Neutrophil (primary cell): ENCODE results near the gene NSFL1C.

Experiments used
- H3K27ac ChIP-seq: fragments of 200-600 bp; sonication (generic); 2 replicates; pipeline ENCODE4 v1.5.1; 2016; ENCODE audit warnings: mild to moderate bottlenecking, moderate library complexity
- H3K27me3 ChIP-seq: fragments of 200-600 bp; sonication (generic); 2 replicates; pipeline ENCODE4 v1.6.0; 2016; ENCODE audit warnings: mild to moderate bottlenecking
- H3K36me3 ChIP-seq: fragments of 200-600 bp; sonication (generic); 2 replicates; pipeline ENCODE4 v1.5.1; 2017
- H3K4me1 ChIP-seq, 2 experiments: fragments of 200-600 bp in 1 of 2; sonication (generic) in 1 of 2; 1 replicate in 1 of 2; 2 replicates in 1 of 2; pipeline versions ENCODE4 v1.5.1 to v1.6.1; 2013 to 2016; ENCODE audit warnings: low read depth in 1 of 2, low read length in 1 of 2, mild to moderate bottlenecking in 1 of 2, moderate library complexity in 1 of 2; ENCODE audit not compliant: control insufficient read depth in 1 of 2, insufficient read depth in 1 of 2
- H3K4me3 ChIP-seq, 2 experiments: fragments of 200-600 bp in 1 of 2; sonication (generic) in 1 of 2; 1 replicate in 1 of 2; 2 replicates in 1 of 2; pipeline ENCODE4 v1.5.1; 2013 to 2016; ENCODE audit warnings: low read depth in 1 of 2, low read length in 1 of 2, mild to moderate bottlenecking in 1 of 2, moderate library complexity in 1 of 2
- H3K9me3 ChIP-seq: fragments of 200-600 bp; sonication (generic); 2 replicates; pipeline ENCODE4 v1.5.1; 2016
- TF ChIP-seq, protein P1 (sequence below): fragments of 200-600 bp; sonication (generic); IDR thresholded peaks from 2 replicates; pipeline ENCODE4 v1.5.1; 2016; ENCODE audit warnings: antibody characterized with exemption

NSFL1C gene

DNA sequence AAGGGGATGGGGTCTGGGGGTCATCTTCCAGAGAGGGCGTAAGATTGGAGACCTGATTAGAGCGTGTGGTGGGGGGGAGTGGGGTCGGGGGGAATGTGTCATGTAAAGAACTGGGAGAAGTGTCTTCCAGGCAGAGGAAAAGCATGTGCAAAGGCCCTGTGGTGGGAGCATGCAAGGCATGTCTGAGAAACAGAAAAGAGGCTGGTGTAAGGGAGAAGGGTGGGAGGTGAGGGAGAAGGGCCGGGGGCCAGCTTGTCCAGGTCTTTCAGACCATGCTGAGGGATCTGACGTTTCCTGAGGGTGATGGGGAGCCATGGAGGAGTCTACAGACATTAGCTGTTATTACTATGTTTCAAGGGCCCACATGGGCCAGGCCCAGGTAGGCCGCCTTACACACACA lies 43.4 kb downstream of the NSFL1C start:
- Histone ChIP-seq H3K36me3 (no peaks in the 10 kb centered on the region), H3K9me3 (no peaks in the 10 kb centered on the region), H3K4me3 (no peak overlapping the region), H3K27me3 (peaks cover 5% of the 10 kb centered on the region), H3K4me1 (no peaks in the 10 kb centered on the region), H3K27ac (no peak overlapping the region)
- TF ChIP-seq, protein P1, sequence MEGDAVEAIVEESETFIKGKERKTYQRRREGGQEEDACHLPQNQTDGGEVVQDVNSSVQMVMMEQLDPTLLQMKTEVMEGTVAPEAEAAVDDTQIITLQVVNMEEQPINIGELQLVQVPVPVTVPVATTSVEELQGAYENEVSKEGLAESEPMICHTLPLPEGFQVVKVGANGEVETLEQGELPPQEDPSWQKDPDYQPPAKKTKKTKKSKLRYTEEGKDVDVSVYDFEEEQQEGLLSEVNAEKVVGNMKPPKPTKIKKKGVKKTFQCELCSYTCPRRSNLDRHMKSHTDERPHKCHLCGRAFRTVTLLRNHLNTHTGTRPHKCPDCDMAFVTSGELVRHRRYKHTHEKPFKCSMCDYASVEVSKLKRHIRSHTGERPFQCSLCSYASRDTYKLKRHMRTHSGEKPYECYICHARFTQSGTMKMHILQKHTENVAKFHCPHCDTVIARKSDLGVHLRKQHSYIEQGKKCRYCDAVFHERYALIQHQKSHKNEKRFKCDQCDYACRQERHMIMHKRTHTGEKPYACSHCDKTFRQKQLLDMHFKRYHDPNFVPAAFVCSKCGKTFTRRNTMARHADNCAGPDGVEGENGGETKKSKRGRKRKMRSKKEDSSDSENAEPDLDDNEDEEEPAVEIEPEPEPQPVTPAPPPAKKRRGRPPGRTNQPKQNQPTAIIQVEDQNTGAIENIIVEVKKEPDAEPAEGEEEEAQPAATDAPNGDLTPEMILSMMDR: no peak

DNA sequence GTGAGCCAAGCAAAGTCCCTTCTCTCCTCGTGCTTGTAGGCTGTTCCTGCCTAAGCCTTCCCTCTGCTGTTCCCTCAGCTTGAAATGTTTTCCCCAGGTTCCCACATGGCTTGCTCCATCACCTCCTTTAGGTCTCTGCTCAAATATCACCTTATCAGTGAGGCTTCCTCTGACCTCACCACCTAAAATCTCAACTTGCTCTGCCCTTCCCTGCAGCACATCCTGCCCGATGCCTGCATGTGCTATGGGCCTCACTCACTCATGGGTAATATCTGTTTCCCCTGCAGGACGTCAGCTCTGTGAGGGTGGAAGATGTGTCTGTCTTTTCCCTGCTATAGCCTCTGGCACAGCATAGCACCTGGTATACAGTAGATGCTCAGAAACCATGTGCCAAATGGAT lies 43.9 kb downstream of the NSFL1C start:
- Histone ChIP-seq H3K4me1 (no peaks in the 10 kb centered on the region), H3K27me3 (peaks cover 10% of the 10 kb centered on the region), H3K27ac (no peak overlapping the region), H3K4me3 (no peak overlapping the region), H3K36me3 (no peaks in the 10 kb centered on the region), H3K9me3 (no peaks in the 10 kb centered on the region)
- TF ChIP-seq, protein P1: no peak

DNA sequence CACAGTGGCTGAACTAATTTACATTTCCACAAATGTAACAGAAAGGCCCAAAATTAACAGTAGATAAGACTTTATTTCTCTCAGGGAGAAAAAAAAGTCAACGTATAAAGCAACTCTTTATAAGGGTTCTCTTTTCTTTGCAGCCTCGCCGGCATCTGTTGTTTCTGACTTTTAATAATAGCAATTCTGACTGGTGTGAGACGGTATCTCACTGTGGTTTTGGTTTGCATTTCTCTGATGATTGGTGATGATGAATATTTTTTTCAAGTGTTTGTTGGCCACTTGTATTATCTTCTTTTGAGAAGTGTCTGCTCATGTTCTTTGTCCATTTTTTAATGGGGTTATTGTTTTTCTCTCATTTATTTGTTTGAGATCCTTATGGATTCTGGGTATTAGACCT lies 46.6 kb downstream of the NSFL1C start:
- TF ChIP-seq, protein P1: no peak
- Histone ChIP-seq H3K27ac (no peak overlapping the region), H3K27me3 (peaks cover 22% of the 10 kb centered on the region), H3K4me1 (no peaks in the 10 kb centered on the region), H3K36me3 (no peaks in the 10 kb centered on the region), H3K9me3 (no peaks in the 10 kb centered on the region), H3K4me3 (no peak overlapping the region)

GRCh38 chr20:1418350-1418749 lies 48.3 kb downstream of the NSFL1C start:
- no peaks in the 10 kb centered on the region for H3K9me3 ChIP-seq
- no peak overlapping the region for H3K4me3 ChIP-seq
- TF ChIP-seq, protein P1: no peak
- peaks cover 40% of the 10 kb centered on the region for H3K27me3 ChIP-seq
- H3K4me1 ChIP-seq: no peaks in the 10 kb centered on the region
- no peak overlapping the region for H3K27ac ChIP-seq
- no peaks in the 10 kb centered on the region for H3K36me3 ChIP-seq

DNA sequence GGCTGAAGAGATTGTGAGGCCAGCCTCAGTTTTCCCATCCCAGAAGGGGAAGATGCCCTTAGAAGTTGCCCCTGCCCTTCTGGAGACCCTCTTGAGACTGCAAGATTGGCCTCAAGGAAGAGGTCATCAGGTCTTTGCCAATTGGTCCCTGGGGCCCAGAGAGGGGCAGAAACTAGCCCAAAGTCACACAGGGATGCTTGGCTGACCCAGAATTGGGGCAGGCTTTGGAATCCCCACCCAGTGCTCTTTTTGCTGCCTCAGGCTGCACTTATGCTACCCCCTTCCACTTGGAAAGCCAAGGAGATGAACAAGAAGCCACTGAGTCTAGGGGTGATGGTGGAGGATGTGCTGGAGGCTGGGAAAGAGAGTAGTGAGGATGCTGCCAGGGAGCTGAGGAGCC lies 48.9 kb downstream of the NSFL1C start:
- Histone ChIP-seq H3K27me3 (peaks cover 45% of the 10 kb centered on the region), H3K4me1 (no peaks in the 10 kb centered on the region), H3K36me3 (no peaks in the 10 kb centered on the region), H3K9me3 (no peaks in the 10 kb centered on the region), H3K27ac (no peak overlapping the region), H3K4me3 (no peak overlapping the region)
- TF ChIP-seq, protein P1: no peak

DNA sequence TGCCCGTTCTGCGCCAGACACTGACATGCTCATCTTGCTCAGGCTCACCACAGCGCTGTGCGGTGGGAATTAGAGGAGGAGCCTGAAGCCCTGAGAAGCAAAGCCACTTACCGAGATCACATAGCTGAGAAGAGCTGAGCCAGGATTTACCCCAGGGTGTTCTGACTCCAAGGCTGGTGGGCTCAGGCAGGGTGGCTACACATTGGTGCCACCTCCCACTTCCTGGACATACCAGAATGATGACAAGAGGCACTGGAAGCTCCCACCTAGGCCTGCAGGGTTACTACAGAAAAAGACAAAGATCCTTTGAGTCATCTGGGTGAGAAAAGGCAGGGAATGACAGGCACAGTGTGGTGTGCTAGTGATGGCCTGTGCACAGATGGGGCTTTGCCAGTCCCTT lies 49.4 kb downstream of the NSFL1C start:
- H3K4me1 ChIP-seq: no peaks in the 10 kb centered on the region
- H3K36me3 ChIP-seq: no peaks in the 10 kb centered on the region
- H3K4me3 ChIP-seq: no peak overlapping the region
- peaks cover 48% of the 10 kb centered on the region for H3K27me3 ChIP-seq
- H3K9me3 ChIP-seq: no peaks in the 10 kb centered on the region
- TF ChIP-seq, protein P1: no peak
- H3K27ac ChIP-seq: no peak overlapping the region
